BLaER1 treated with 17β-estradiol and CSF1 and Interleukin-3, amounts not matched to agents 10 nM and 100 nM (cell line): ENCODE data around the gene LRP6.

Source experiments
- H3K27ac ChIP-seq, 11 experiments: shearing (Covaris generic); formaldehyde crosslinking; 2 replicates each; pipeline ENCODE4 v1.8.1; 2022
- H3K27me3 ChIP-seq, 11 experiments: shearing (Covaris generic); formaldehyde crosslinking; 2 replicates each; pipeline ENCODE4 v1.8.1; 2022
- H3K36me3 ChIP-seq, 11 experiments: shearing (Covaris generic); formaldehyde crosslinking; 2 replicates each; pipeline ENCODE4 v1.8.1; 2022
- H3K4me1 ChIP-seq, 10 experiments: shearing (Covaris generic); formaldehyde crosslinking; 2 replicates each; pipeline ENCODE4 v1.8.1; 2022
- H3K4me2 ChIP-seq, 11 experiments: shearing (Covaris generic); formaldehyde crosslinking; 2 replicates each; pipeline ENCODE4 v1.8.1; 2022
- H3K4me3 ChIP-seq, 10 experiments: shearing (Covaris generic); formaldehyde crosslinking; 2 replicates each; pipeline ENCODE4 v1.8.1; 2022
- H3K9ac ChIP-seq, 11 experiments: shearing (Covaris generic); formaldehyde crosslinking; 2 replicates each; pipeline ENCODE4 v1.8.1; 2022
- H3K9me3 ChIP-seq, 11 experiments: shearing (Covaris generic); formaldehyde crosslinking; replicated peaks in 1 of 11; 2 replicates each; pipeline ENCODE4 v1.8.1; 2022
- H4K20me1 ChIP-seq, 11 experiments: shearing (Covaris generic); formaldehyde crosslinking; 2 replicates each; pipeline ENCODE4 v1.8.1; 2022
- Cebpa-rat ChIP-seq, 11 experiments: shearing (Covaris generic); IDR thresholded peaks; 2 replicates each; pipeline ENCODE4 v1.8.1; 2022

Gene LRP6

DNA sequence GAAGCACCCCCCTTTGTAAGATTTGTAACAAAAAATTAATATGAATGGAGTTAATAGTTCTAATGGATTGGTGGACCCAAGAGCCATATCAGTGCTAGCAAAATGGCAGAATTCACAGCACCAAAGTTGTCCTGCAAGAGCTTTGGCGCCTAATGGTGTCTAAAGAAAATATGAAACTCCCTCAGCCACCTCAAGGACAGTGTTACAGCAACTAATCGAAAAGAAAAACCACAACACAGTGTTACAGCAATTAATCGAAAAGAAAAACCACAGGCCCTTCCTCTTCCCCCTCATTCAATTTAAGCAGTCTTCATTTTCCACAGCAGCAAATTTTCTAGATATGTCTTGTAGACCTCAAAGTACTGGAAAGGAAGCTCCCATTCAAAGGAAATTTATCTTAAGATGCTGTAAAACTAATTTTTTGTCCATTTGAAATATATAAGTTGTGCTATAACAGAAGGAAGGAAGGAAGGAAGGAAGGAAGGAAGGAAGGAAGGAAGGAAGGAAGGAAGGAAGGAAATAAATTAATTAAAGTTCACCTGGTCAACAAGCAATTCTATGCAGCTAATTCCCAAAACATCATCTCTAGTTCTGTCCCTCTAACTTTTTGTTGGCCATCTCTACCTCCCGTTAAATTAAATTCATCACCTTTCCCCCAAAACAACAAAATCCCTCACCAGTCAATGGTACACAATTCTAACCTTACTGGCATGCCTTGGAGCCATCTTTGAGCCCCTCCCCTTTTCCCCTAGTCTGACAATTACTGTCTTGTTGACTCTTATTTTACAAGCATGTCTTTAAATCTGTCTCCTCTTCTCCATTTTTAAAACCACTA, 17.4 kb downstream of the LRP6 start:
- peaks cover under 1 to 39% (median 20%) of the 10 kb centered on the region in 11 experiments; a peak in 21 of 22 replicates for H3K36me3 ChIP-seq
- H4K20me1 ChIP-seq: peaks cover 0 to 63% (median 13%) of the 10 kb centered on the region in 11 experiments; a peak in 9 of 22 replicates
- H3K9ac ChIP-seq: no peak overlapping the region
- H3K4me3 ChIP-seq: no peak overlapping the region
- peaks cover under 1 to 54% (median 35%) of the 10 kb centered on the region in 11 experiments; a peak in 20 of 22 replicates for H3K9me3 ChIP-seq
- no peak for TF ChIP-seq Cebpa-rat (IDR thresholded peaks at IDR 0.05)
- H3K4me1 ChIP-seq: peaks cover 10 to 15% (median 13%) of the 10 kb centered on the region in 10 experiments
- peak overlapping the region; percentile 39 to 72 (median 49) for H3K4me2 ChIP-seq
- no peaks in the 10 kb centered on the region for H3K27me3 ChIP-seq
- no peak overlapping the region for H3K27ac ChIP-seq

DNA sequence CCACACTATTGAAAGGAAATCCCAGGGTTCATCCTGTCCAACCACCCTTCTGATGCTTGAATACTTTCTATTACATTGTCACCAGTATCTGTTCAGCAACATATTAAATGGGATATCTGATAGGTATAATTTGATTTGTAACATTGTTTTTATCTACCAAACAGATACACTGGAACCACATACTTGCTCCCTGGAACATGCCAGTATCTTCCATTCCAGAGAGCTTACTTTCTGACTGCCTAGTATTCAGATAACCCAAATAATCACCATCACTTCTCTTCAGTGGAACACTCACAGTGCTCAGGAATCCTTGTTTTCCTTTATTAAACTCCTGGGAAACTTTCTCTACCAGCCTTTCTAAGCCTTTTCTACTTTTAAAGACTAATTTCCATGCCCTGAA, 19.3 kb downstream of the LRP6 start:
- Histone ChIP-seq H3K27me3 (no peaks in the 10 kb centered on the region), H3K9ac (no peak overlapping the region), H3K4me1 (peaks cover 10 to 15% (median 13%) of the 10 kb centered on the region in 10 experiments), H3K27ac (no peak overlapping the region), H3K36me3 (peaks cover 12 to 48% (median 27%) of the 10 kb centered on the region in 11 experiments), H3K4me2 (no peak overlapping the region), H3K4me3 (no peak overlapping the region), H4K20me1 (peaks cover 0 to 65% (median 13%) of the 10 kb centered on the region in 11 experiments; a peak in 9 of 22 replicates), H3K9me3 (peaks cover 5 to 54% (median 37%) of the 10 kb centered on the region in 11 experiments; a peak in 19 of 22 replicates)
- no peak for TF ChIP-seq Cebpa-rat (IDR thresholded peaks at IDR 0.05)

DNA sequence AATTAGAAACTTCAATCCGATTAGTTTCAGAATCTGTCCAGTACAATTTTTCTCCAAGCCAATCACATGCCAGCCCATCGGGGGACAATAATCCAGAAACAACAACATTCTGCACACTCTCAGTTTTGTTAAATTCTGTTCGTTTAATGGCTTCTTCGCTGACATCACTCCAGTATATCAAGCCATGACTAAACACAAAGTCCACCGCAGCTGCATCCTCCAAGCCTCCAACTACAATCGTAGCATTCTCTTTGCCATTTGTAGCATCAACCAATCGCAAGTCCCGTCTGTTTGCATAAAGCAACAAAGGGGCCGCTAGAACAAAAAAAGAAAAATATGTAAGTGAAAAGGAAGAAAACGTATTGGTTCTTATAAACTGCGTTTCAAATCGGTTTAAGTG, 22.5 kb downstream of the LRP6 start:
- H3K4me2 ChIP-seq: no peak overlapping the region
- peaks cover 0 to 51% (median 8%) of the 10 kb centered on the region in 11 experiments; a peak in 7 of 22 replicates for H4K20me1 ChIP-seq
- H3K36me3 ChIP-seq: peaks cover 12 to 48% (median 17%) of the 10 kb centered on the region in 11 experiments
- no peak overlapping the region for H3K27ac ChIP-seq
- peaks cover 5 to 14% (median 6%) of the 10 kb centered on the region in 10 experiments for H3K4me1 ChIP-seq
- H3K9ac ChIP-seq: no peak overlapping the region
- H3K9me3 ChIP-seq: peaks cover 0 to 43% (median 23%) of the 10 kb centered on the region in 11 experiments; a peak in 16 of 22 replicates
- no peak overlapping the region for H3K4me3 ChIP-seq
- no peak for TF ChIP-seq Cebpa-rat (IDR thresholded peaks at IDR 0.05)
- H3K27me3 ChIP-seq: no peaks in the 10 kb centered on the region

DNA sequence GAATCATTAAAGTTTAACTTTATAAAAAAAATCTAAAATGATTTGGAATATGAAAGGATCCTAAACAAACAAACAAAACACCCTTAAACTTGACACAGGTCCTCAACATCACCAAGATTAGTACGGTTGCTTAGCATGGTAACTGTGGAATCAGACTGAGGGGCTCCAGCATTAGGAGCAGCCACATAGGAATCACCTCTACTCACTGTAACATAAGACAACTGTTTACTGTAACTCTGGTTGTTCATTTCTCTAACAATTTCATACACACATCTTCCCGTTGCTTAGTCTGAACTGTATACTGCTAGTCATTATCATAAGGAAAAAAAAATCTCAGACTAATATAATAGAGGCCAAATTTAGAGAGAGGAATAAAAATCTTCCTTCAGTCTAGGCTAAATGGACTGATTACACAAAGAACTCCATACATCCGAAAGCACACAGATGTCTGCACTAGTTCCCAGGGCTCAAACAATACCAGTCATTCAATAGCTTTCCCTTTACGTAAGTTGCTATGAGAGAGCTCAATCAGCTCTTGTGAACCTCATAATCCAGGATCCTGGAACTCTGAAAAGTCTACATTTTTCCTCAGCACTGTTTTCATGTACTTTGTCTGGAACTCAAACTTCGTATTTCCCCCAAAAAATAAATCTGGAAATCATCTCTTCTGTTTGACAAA, 26.0 kb downstream of the LRP6 start:
- Histone ChIP-seq H3K4me2 (no peak overlapping the region), H3K9me3 (peaks cover 16 to 65% (median 43%) of the 10 kb centered on the region in 11 experiments), H3K9ac (no peak overlapping the region), H4K20me1 (peaks cover 0 to 31% (median 0%) of the 10 kb centered on the region in 11 experiments; a peak in 7 of 22 replicates), H3K4me3 (no peak overlapping the region), H3K27me3 (no peaks in the 10 kb centered on the region), H3K36me3 (peaks cover 12 to 53% (median 34%) of the 10 kb centered on the region in 11 experiments), H3K27ac (no peak overlapping the region), H3K4me1 (peaks cover 0 to 8% (median 0%) of the 10 kb centered on the region in 10 experiments; a peak in 2 of 20 replicates)
- no peak for TF ChIP-seq Cebpa-rat (IDR thresholded peaks at IDR 0.05)

DNA sequence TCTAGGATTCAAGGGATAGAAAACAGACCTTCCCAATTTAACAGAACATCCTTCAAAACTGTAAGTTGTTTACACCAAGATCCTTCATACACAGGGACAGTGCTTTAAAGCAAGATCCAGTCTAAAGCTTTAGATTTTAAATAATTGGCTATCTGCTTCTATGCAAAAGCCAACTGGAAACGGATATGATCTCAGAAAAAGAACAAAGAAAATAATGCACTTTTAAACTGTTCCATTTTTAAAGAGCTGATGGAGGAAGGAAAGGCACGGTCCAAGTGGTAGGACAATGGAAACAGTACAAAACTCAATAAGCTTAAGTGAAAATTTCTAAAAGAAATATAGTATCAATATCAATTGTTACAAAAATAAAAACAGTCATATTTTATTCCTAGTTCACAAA, 27.7 kb downstream of the LRP6 start:
- Histone ChIP-seq H4K20me1 (peaks cover 0 to 28% (median 0%) of the 10 kb centered on the region in 11 experiments; a peak in 7 of 22 replicates), H3K4me3 (no peak overlapping the region), H3K4me2 (no peak overlapping the region), H3K36me3 (peaks cover 9 to 57% (median 28%) of the 10 kb centered on the region in 11 experiments), H3K27ac (no peak overlapping the region), H3K9ac (no peak overlapping the region), H3K27me3 (no peaks in the 10 kb centered on the region), H3K9me3 (peaks cover 25 to 67% (median 51%) of the 10 kb centered on the region in 11 experiments), H3K4me1 (peaks cover 0 to 8% (median 0%) of the 10 kb centered on the region in 10 experiments; a peak in 2 of 20 replicates)
- no peak for TF ChIP-seq Cebpa-rat (IDR thresholded peaks at IDR 0.05)

DNA sequence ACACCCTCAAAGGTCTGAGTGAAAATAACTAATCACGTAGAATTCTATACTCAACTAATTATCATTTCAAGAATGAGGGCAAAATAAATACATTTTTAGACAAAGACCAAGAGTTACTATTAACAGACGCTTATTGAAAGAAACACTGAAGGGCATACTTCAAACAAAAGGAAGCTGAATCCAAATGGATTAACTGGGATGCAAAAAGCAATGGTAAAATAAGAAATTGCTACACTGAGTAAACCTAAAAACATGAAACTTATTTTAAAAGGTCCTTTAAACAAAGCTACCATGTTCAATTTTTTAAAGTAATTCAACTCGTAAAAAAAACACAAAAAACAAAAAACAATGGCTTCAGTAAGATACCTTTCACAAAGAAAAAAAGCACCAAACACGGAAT, 28.2 kb downstream of the LRP6 start:
- Histone ChIP-seq H3K27me3 (no peaks in the 10 kb centered on the region), H3K9me3 (peaks cover 25 to 61% (median 45%) of the 10 kb centered on the region in 11 experiments), H3K36me3 (peaks cover 3 to 55% (median 23%) of the 10 kb centered on the region in 11 experiments), H3K9ac (no peak overlapping the region), H4K20me1 (peaks cover 0 to 31% (median 0%) of the 10 kb centered on the region in 11 experiments; a peak in 7 of 22 replicates), H3K27ac (no peak overlapping the region), H3K4me1 (peaks cover 0 to 8% (median 0%) of the 10 kb centered on the region in 10 experiments; a peak in 2 of 20 replicates), H3K4me2 (no peak overlapping the region), H3K4me3 (no peak overlapping the region)
- TF ChIP-seq Cebpa-rat (IDR thresholded peaks at IDR 0.05): no peak

DNA sequence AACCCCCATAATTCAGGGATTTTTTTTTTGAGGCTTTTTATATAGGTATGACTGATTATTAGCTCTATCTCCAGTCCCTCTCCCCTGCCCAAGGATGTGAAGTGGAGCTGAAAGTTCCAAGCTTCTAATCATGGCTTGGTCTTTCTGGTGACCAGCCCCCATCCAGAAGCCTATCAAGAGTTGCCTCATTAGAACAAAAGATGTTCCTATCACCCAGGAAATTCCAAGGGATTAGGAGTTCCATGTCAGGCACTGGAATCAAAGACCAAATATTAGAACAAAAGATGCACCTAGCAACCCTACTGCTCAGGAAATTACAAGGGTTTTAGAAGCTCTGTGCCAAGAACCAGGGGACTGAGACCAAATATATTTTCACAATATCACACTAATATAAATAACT, 29.9 kb downstream of the LRP6 start:
- no peak overlapping the region for H3K9ac ChIP-seq
- H4K20me1 ChIP-seq: peaks cover 0 to 39% (median 4%) of the 10 kb centered on the region in 11 experiments; a peak in 6 of 22 replicates
- no peak overlapping the region for H3K27ac ChIP-seq
- peaks cover 0 to 42% (median 19%) of the 10 kb centered on the region in 11 experiments; a peak in 16 of 22 replicates for H3K36me3 ChIP-seq
- no peaks in the 10 kb centered on the region for H3K27me3 ChIP-seq
- H3K4me3 ChIP-seq: no peak overlapping the region
- peaks cover 0 to 5% (median 0%) of the 10 kb centered on the region in 10 experiments; a peak in 2 of 20 replicates for H3K4me1 ChIP-seq
- H3K4me2 ChIP-seq: no peak overlapping the region
- TF ChIP-seq Cebpa-rat (IDR thresholded peaks at IDR 0.05): no peak
- H3K9me3 ChIP-seq: peaks cover 25 to 59% (median 43%) of the 10 kb centered on the region in 11 experiments

DNA sequence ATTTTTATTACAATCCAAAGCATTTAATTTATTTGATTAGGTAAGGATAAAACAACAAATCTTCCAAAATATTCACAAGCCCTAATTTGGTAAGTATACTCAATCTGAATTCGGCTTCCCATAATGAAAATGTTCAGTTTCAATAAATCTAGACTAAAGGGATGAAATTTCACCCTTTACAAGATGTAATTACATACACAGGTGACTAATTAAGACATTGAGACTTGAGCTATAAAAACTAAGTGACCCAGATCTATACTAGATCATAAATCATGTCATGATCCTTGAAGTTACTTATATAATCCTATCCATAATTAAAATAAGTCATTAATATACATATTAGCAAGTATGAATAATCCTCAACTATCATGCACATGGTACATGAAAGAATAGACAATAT, 36.6 kb downstream of the LRP6 start:
- H3K9ac ChIP-seq: no peak overlapping the region
- no peak for TF ChIP-seq Cebpa-rat (IDR thresholded peaks at IDR 0.05)
- peaks cover 0 to 39% (median 18%) of the 10 kb centered on the region in 11 experiments; a peak in 16 of 22 replicates for H3K36me3 ChIP-seq
- no peaks in the 10 kb centered on the region for H3K4me1 ChIP-seq
- peaks cover 21 to 50% (median 42%) of the 10 kb centered on the region in 11 experiments for H3K9me3 ChIP-seq
- H3K4me2 ChIP-seq: no peak overlapping the region
- peaks cover 0 to 54% (median 7%) of the 10 kb centered on the region in 11 experiments; a peak in 8 of 22 replicates for H4K20me1 ChIP-seq
- H3K27me3 ChIP-seq: no peaks in the 10 kb centered on the region
- H3K27ac ChIP-seq: no peak overlapping the region
- H3K4me3 ChIP-seq: no peak overlapping the region
